ENCODE data around the gene TBC1D22B.

The TBC1D22B gene, protein sequence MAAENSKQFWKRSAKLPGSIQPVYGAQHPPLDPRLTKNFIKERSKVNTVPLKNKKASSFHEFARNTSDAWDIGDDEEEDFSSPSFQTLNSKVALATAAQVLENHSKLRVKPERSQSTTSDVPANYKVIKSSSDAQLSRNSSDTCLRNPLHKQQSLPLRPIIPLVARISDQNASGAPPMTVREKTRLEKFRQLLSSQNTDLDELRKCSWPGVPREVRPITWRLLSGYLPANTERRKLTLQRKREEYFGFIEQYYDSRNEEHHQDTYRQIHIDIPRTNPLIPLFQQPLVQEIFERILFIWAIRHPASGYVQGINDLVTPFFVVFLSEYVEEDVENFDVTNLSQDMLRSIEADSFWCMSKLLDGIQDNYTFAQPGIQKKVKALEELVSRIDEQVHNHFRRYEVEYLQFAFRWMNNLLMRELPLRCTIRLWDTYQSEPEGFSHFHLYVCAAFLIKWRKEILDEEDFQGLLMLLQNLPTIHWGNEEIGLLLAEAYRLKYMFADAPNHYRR

GRCh38 chr6:37257634-37258404 is at the start of gene TBC1D22B, which contains the start of gene TMEM217:
Gene TBC1D22B, plus strand, starts transcription at chr6:37257772. Its CDS starts 146 bp downstream, at chr6:37257918.
Gene TMEM217, minus strand, starts transcription at chr6:37258144. Its CDS starts 39,114 bp downstream, at chr6:37219030.
- DNase-seq: peak; percentile 61

- DNase-seq: peak; percentile 46
These were observed 49.6 kb upstream of the TBC1D22B start for GRCh38 chr6:37207903-37208456.

- DNase-seq: no peak
These were observed 48.8 kb upstream of the TBC1D22B start for GRCh38 chr6:37208793-37209192.

DNA sequence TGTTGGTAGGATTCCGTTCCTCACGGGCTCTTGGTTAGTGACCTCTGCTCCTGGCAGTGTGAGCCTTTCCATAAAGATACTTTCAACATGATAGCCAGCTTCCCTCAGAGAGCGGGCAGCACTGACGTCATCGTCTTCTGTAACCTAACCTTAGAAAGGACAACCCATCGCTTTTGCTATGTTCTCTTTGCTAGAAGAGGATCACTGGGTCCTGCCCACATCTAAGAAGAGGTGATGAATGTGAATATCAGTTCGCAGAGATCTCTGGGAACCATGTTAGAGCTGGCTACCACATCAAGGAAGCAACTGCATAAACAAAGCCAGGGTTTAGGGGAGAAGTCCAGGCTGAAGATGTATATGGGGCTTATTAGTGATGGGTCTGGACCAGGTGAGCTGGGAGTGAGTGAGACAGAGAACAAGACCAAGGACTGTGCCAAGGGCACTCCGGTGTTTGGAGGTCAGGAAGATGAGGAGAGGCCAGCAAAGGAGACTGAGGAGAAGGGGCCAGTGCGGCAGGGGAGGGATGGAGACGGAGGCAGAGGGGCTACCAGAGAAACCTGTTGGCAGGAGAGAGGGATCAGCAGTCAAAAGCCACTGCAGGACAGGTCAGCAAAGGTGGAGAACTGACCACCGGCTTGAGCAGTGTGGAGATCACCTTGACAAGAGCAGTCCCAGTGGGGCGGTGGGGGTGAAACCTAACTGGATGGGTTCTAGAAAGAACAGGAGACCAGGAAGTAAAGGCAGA is 47.9 kb upstream of the TBC1D22B start:
- no peak for DNase-seq

GRCh38 chr6:37210313-37210968 is 47.1 kb upstream of the TBC1D22B start:
- peak; percentile 88 for DNase-seq

DNA sequence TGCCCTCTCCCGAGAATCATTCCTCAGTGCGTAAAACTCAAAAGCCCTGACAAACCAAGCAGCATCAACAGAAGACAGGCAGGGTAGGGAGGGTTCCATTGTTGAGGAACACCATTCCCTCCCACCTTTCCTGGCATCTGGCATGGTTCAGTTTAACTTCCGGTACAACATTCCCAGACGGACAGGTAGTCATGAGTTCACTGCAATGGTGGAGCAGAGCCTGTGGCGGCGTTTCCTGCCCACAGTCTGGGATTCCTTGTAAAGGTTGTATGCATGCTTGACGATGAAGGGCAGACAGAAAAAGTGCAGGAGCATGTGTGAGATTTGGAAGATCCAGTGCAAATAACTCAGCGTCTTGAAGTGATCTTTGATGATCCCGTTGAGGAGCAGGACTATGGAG is 45.3 kb upstream of the TBC1D22B start:
- no peak for DNase-seq

DNA sequence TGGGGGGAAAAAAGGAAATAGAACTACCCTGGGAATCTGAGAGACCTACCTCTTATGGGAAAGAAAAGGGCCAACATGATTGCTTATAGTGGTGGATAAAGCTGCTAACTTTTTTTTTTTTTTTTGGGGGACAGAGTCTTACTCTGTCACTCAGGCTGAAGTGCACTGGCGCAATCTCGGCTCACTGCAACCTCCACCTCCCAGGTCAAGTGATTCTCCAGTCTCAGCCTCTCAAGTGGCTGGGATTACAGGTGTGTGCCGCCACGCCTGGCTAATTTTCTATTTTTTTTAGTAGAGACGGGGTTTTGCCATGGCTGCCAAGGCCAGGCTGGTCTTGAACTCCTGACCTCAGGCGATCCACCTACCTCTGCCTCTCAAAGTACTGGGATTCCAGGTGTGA is 39.5 kb upstream of the TBC1D22B start:
- no peak for DNase-seq

- DNase-seq: no peak
These were observed 39.1 kb upstream of the TBC1D22B start for GRCh38 chr6:37218511-37218910.

DNA sequence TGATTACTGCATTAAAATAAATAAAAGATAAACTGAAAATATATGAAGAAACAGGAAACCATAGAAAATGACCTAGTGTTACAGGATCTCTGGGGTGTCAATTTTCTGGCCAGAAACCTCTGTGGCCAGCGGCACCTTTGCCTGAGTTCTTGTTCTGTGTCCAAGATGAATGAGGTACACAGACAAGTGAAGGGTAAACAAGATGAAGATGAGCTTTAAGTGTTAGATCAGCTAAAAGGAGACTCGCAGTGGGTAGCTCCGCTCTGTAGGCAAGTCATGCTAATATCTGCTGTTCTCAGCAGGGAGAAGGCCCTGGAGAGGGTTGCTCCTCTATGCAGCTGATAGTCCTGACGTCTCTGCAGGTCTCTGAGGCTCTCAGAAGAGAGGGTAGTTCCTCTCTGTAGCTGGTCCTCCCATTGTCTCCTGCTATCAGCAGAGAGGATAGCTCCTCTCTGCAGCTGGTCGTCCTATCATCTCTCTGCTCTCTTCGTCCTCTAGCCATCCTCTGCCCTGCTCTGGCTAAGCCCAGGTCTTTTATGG is 35.9 kb upstream of the TBC1D22B start:
- no peak for DNase-seq

GRCh38 chr6:37222125-37222967 is 35.2 kb upstream of the TBC1D22B start:
- DNase-seq: no peak

- DNase-seq: no peak
These were observed 34.6 kb upstream of the TBC1D22B start for GRCh38 chr6:37222992-37223391.

GRCh38 chr6:37225350-37226169 is 32.0 kb upstream of the TBC1D22B start:
- DNase-seq: no peak

DNA sequence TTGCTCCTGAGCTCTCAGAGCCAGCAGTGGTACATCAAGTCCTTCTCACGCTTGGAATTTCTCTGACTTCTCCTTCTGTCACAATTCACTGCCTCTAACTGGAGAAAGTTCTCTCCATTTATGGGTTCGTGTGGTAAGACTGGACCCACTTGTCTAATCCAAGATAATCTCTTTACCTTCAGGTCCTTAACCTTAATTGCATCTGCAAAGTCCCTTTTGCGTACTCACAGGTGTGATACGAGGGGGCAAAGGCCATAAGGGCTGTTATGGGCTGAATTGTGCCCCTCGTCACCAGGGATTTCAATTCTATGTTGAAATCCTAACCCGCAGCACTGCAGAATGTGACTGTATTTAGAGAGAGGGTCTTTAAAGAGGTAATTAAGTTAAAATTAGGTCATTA is 27.5 kb upstream of the TBC1D22B start:
- no peak for DNase-seq

- DNase-seq: no peak
These were observed 25.0 kb upstream of the TBC1D22B start for GRCh38 chr6:37232430-37233017.

- no peak for DNase-seq
These were observed 24.0 kb upstream of the TBC1D22B start for GRCh38 chr6:37233541-37233940.

GRCh38 chr6:37236921-37237320 is 20.7 kb upstream of the TBC1D22B start:
- DNase-seq: no peak

GRCh38 chr6:37237789-37238188 is 19.8 kb upstream of the TBC1D22B start:
- DNase-seq: no peak

DNA sequence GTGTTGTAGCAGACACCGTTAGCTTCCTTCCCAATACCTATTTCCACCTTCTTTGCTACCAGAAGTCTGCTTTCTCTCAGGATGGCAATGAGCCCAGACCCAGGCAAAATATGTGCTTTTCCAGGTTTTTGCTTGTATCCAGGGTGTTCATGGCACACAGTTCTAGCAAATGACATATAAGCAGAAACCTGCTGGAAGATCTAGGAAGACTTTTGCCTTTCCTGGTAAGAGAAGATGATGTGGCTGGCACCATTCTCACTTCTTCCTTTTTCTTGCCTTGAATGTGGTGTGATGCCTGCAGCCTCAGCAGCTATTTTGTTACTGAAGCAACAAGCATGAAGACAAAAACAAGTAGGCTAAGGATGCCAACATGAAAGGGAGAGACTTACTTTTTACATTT is 19.2 kb upstream of the TBC1D22B start:
- no peak for DNase-seq

DNA sequence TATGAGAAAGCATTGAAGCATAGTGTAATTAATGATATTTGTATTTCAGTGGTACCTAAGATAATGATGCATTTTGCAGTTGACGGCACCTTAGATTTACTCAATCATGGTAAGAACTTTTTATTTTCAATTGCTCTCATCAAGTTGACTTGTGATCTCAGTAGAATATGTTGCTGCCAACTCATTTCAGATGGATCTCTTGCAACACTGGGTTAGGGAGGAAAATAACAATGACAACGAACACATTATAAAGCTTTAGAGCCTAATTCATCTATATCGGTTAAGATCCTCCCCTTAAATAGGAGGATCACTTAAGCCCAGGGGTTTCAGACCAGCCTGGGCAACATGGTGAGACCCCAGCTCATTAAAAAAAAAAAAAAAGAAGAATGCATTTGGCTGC is 18.0 kb upstream of the TBC1D22B start:
- no peak for DNase-seq
